NCI-H1694 (cell line): ENCODE data around the gene EIF5A.
A peak's percentile ranks its signal among the peaks of the same experiment; 100 is the strongest.

Experiments used
- DNase-seq: peaks from one replicate; lab custom pipeline; 2025; lab: John Stamatoyannopoulos, UW

EIF5A gene

GRCh38 chr17:7313088-7313889 lies 5.9 kb downstream of the EIF5A start:
- DNase-seq, result no peak

- no peak for DNase-seq
Observed at GRCh38 chr17:7313890-7314718, 6.7 kb downstream of the EIF5A start.

DNA sequence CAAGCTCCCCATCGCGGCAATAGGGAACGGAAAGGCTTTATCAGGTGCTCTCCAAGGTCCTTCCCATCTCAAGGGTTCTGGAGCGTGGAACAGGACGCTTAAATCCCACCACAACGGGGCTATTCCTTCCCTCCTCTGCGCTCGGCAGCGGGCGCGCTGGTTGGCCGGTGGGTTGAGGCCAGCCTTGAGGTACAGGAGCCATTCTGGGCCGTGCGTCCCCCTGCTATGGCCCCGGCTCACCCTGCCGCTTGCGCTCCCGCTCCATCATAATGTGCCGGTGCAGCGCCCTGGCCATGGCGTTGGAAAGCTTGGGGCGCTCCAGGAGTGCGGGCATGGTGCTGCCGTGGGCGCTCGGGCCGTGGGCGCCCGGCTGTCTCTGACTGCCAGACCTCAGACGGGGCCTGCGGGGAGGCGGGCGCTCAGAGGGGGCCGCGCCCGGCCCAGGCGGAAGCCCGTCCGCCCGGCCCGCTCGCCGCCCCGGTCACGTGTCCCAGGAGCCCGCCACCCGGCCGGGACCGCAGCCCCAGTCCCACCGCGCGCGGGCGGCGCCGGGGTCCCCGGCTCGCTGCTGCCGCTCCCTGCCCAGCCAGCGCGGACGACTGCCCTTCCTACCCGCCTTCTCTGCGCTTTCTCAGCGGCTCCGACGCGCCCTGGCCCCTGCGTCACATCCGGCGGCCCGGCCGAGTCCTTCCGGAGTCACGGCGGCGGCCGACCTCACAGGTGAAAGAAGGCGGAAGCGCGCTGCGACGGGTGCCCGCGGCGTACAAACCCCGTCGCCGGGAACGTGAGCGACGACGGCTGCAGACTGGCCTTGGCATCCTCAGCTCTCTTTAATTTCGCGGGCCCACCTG lies 7.5 kb downstream of the EIF5A start, which contains the start of gene GPS2:
Gene GPS2 (minus strand): TSS at position 642 of the 851 bp plus-strand sequence. CDS start 308 bp downstream, at position 334.
- DNase-seq, result peak; percentile 18

DNA sequence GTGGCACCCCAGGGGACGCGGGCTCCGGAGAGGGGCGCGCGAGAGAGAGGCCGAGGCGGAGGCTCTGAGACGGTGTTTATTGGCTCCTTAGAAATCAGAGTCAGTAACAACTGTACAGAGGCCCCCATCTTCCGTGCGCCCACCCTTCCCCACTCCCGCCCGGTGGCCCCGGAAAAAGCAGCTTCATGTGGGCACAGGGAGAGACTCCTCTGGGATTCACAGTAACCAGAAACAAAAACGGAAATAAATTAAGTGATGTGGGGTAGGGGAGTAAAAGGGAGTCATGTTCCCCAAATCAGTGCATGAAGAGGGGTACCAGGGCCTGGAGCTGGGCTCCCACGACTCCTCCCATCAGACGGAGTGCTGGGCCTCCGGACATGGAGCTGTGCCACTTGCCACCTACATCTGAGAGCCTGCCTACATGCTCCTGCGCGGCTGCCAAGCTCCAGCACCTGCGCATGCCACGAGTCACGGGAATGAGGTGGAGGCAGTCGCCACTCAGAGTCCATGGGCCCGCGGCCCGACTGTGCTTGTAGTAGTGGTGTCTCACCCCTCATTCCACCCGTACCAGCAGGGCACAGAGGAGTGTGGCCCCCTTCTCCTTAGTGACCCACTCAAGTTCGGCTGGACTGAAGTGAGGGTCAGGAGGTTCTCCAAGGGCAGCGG lies 8.3 kb downstream of the EIF5A start:
- DNase-seq, result no peak

DNA sequence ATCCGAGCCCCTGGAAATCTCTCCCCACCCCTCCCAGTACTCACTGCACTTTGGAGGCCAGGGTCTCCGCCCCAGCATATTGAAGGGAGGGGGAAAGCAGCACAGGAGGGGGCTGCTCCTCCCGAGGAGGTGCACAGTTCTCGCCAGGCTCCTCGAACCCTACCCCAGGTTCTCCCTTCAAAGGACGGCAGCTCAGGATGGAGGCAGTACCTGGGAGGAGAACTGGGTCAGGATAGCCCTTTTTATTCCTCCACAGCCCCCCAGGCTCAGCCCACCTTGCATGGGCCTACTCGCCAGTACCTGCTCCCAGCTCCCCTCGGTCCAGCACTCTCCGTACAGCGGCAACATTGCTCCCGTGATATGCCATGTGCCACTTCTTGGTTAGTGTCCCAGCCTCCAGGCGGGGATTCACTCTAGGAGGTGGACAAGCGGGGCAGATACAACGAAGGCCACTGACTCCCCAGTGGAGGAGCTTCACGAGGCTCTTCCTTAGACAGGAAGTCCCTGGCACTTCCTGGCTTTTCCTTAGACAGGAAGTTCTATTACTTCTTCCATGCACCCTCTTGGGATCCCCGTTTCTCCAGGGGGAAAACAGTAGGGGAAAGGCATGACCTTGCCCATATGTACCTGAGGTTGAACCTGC lies 9.9 kb downstream of the EIF5A start:
- no peak for DNase-seq

- no peak for DNase-seq
Observed at GRCh38 chr17:7318121-7318860, 10.9 kb downstream of the EIF5A start.

- DNase-seq, result no peak
Observed at GRCh38 chr17:7321466-7321865, 14.0 kb downstream of the EIF5A start.

- DNase-seq, result no peak
Observed at GRCh38 chr17:7322520-7323194, 15.2 kb downstream of the EIF5A start.

GRCh38 chr17:7323731-7324437 lies 16.5 kb downstream of the EIF5A start:
- DNase-seq, result peak; percentile 53

- no peak for DNase-seq
Observed at GRCh38 chr17:7324438-7324779, 17.0 kb downstream of the EIF5A start.

GRCh38 chr17:7325031-7325528 lies 17.7 kb downstream of the EIF5A start:
- no peak for DNase-seq

GRCh38 chr17:7326186-7326585 lies 18.8 kb downstream of the EIF5A start:
- no peak for DNase-seq

- DNase-seq, result no peak
Observed at GRCh38 chr17:7327056-7327455, 19.6 kb downstream of the EIF5A start.

- no peak for DNase-seq
Observed at GRCh38 chr17:7327501-7327900, 20.1 kb downstream of the EIF5A start.

GRCh38 chr17:7328009-7328408 lies 20.6 kb downstream of the EIF5A start:
- DNase-seq, result no peak

DNA sequence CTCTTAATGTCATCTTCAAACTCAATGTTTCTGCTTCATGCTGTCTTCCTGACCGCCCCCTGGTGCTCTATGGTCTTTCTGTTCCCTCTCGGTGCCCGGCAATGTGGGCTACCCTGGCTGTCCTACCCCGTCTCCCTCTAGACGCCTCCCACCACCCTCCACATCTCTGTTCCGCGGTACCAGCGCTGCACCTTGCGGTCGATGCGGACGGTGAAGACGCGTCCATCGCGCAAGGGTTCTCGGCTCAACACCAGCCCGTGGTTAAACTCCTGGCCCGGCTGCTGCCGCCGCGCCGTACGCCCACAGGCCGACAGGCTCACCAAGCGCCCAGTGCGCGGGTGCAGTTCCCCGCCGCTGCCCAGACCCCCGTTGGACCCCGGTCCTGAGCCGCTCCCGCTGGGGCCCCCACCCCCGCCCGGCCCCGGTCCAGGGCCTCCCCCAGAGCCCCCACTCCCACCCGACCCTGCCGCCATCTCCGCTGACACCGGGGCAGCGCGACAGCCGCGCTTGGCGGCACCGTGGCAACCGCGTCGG lies 21.5 kb downstream of the EIF5A start, which contains the start of gene NEURL4:
Gene NEURL4 (minus strand): TSS at position 496 of the 534 bp plus-strand sequence. CDS start 23 bp downstream, at position 473.
- no peak for DNase-seq

- DNase-seq, result peak; percentile 98
Observed at GRCh38 chr17:7329374-7329996, 22.1 kb downstream of the EIF5A start.

DNA sequence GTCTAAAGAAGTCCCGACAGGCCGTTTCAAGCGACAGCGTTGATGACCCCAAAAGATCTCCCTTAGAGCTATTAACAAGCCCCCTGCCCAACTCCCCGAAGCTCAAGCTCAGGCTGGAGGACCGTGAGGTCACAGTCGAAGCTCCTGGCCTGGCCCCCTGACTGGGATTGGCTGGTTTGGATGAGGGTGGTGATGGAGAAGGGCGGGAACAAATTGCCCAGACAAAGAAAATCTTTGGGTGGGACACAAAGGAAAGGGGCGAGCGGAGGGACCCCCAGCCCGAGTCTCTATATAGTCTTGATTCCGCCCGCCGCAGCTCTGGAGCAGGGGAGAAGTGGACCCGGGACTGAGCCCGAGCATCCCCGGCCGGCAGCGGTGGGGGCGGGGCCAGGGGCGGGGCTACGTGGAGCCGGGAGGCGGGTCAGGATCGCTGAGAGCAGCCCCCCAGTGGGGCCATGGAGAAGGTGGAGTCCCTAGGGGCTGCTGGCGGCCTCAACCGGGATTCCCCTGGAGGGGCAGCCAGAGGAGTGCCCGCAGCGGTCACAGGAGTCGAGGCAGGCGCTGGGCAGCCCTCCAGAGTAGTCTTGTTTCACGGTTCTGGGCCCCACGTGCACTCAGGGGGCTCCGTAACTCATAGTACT lies 22.7 kb downstream of the EIF5A start:
- peak; percentile 82 for DNase-seq
